Cardiac ventricle fibroblast (primary cell): Measurements from ENCODE around the gene CCL1. TPM values are rescaled to one million over a fixed set of nuclear protein-coding genes. Genes with fewer than 3 reads are reported as not detected.

Experiments used
- total RNA-seq: library from RNA; depleted of rRNA; stranded (reverse); fragments of >200 nt; gene quantifications from 2 replicates; pipeline ENCODE4 v1.2.3, GENCODE V29; 2015

CCL1 gene, protein sequence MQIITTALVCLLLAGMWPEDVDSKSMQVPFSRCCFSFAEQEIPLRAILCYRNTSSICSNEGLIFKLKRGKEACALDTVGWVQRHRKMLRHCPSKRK
- total RNA-seq: not detected in 2 replicates

DNA sequence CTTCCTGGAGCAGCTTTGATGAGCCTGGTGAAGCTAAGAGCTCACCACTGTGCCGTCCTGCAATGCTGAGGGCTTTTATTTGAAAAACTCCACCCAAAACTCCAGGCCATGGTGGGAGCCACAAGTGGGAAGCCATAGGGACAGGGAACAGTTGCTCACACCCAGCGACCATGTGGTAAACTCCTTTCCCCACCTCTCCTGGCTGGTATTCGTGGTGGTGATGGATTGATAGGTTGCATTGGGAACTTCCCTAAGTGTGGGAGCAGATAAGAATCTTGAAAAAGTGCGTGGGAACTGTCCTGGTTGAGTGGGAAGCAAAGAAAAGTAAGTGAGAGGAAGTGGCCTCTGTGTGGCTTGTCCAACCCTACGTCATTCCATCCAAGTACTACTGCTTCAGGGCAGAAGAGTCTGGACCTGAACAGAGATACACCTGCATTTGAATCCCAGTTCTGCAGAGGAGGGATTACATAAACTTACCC, at the start of gene CCL1:
TSS of gene CCL1 (minus strand) at position 51 of the 479 bp plus-strand sequence. CDS start 72 bp downstream, outside the sequence.

DNA sequence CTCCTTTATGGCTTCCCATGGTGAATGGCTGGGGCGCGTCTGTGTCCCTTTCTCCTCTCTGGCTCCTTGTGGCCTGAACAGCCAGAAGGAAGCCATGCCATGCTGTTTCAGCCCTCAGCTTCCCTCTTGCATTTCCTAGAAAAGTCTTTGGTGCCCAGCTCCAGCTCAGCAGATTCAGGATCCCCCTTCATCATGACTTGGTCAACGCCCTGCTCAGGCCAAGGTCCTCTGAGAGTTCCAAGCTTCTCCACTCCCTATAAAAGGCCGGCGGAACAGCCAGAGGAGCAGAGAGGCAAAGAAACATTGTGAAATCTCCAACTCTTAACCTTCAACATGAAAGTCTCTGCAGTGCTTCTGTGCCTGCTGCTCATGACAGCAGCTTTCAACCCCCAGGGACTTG, 6.8 kb downstream of the CCL1 start, which contains the start of gene CCL13:
TSS of gene CCL13 (plus strand) at position 287 of the 400 bp plus-strand sequence. CDS start at position 334, 47 bp downstream.

DNA sequence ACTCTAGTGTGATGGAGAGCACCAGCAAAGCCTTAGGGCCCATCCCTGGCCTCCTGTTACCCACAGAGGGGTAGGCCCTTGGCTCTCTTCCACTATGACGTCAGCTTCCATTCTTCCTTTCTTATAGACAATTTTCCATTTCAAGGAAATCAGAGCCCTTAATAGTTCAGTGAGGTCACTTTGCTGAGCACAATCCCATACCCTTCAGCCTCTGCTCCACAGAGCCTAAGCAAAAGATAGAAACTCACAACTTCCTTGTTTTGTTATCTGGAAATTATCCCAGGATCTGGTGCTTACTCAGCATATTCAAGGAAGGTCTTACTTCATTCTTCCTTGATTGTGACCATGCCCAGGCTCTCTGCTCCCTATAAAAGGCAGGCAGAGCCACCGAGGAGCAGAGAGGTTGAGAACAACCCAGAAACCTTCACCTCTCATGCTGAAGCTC, 44.0 kb downstream of the CCL1 start, which contains the start of gene CCL8:
TSS of gene CCL8 (plus strand) at position 397 of the 445 bp plus-strand sequence. CDS start 67 bp downstream, outside the sequence.

Other genes starting within 250 kb of the CCL1 start
- gene CCL2, start 107.9 kb downstream of the CCL1 start, total RNA-seq: 161 and 167 TPM in 2 replicates
- 1.5 and 1.6 TPM in 2 replicates for gene CCL7, start 93.0 kb downstream of the CCL1 start, total RNA-seq
- gene CCL11, start 77.5 kb downstream of the CCL1 start, total RNA-seq: 1.8 and 2.2 TPM in 2 replicates
- gene CCL8, start 43.8 kb downstream of the CCL1 start, total RNA-seq: 0.19 and 1.2 TPM in 2 replicates
- 4.1 TPM in 2 replicates for gene CCL13, start 6.8 kb downstream of the CCL1 start, total RNA-seq
- not detected in 2 replicates for gene TMEM132E, start 216.3 kb upstream of the CCL1 start, total RNA-seq